NCI-H146 treated with DMSO at 0.1 percent for 48 hours (cell line): ENCODE results near the gene RGS7.
A peak's percentile ranks its signal among the peaks of the same experiment; 100 is the strongest.
"Not testable (repeated sequence)": the region's sequence is repeated elsewhere in the genome, so short reads cannot be mapped to it uniquely, and the experiment has no call there.

Experiments used
- DNase-seq: peaks from one replicate; lab custom pipeline; 2025; ENCODE audit not compliant: unreplicated experiment; lab: John Stamatoyannopoulos, UW

The RGS7 gene

GRCh38 chr1:241332037-241332409 is 25.0 kb downstream of the RGS7 start:
- no peak for DNase-seq

GRCh38 chr1:241331328-241332036 is 25.5 kb downstream of the RGS7 start:
- no peak for DNase-seq

- no peak for DNase-seq
These were observed 26.2 kb downstream of the RGS7 start for GRCh38 chr1:241330619-241331327.

- DNase-seq: no peak
These were observed 31.5 kb downstream of the RGS7 start for GRCh38 chr1:241325456-241325855.

GRCh38 chr1:241323514-241324195 is 33.4 kb downstream of the RGS7 start:
- DNase-seq: no peak

GRCh38 chr1:241317676-241318075 is 39.3 kb downstream of the RGS7 start:
- no peak for DNase-seq

GRCh38 chr1:241316372-241316771 is 40.6 kb downstream of the RGS7 start:
- DNase-seq: no peak

GRCh38 chr1:241311056-241311746 is 45.8 kb downstream of the RGS7 start:
- peak; percentile 5 for DNase-seq

GRCh38 chr1:241310451-241310850 is 46.6 kb downstream of the RGS7 start:
- DNase-seq: no peak

GRCh38 chr1:241309651-241310050 is 47.4 kb downstream of the RGS7 start:
- DNase-seq: no peak

GRCh38 chr1:241308471-241308870 is 48.5 kb downstream of the RGS7 start:
- DNase-seq: peak; percentile 73

GRCh38 chr1:241308011-241308410 is 49.0 kb downstream of the RGS7 start:
- no peak for DNase-seq

GRCh38 chr1:241306125-241306790 is 50.7 kb downstream of the RGS7 start:
- DNase-seq: no peak

- DNase-seq: not testable (repeated sequence)
These were observed 55.0 kb downstream of the RGS7 start for GRCh38 chr1:241302024-241302423.

- DNase-seq: no peak
These were observed 57.7 kb downstream of the RGS7 start for GRCh38 chr1:241299347-241299746.

GRCh38 chr1:241292973-241293372 is 64.0 kb downstream of the RGS7 start:
- DNase-seq: no peak

GRCh38 chr1:241291548-241291947 is 65.5 kb downstream of the RGS7 start:
- not testable (repeated sequence) for DNase-seq

GRCh38 chr1:241286486-241286885 is 70.5 kb downstream of the RGS7 start:
- no peak for DNase-seq

GRCh38 chr1:241276391-241276790 is 80.6 kb downstream of the RGS7 start:
- DNase-seq: no peak

GRCh38 chr1:241275981-241276380 is 81.0 kb downstream of the RGS7 start:
- DNase-seq: peak; percentile 34

GRCh38 chr1:241275226-241275625 is 81.8 kb downstream of the RGS7 start:
- DNase-seq: no peak
